GM23248 (cell line): Measurements from ENCODE around the gene SYT1. TPM values are rescaled to one million over a fixed set of nuclear protein-coding genes. Genes with fewer than 3 reads are reported as not detected.

ENCODE experiments used
- DNase-seq: peaks from one replicate; pipeline ENCODE4 v3.0.0-alpha.2; 2015
- H2AFZ ChIP-seq: fragments of 200-600 bp; sonication (generic); 2 replicates; pipeline ENCODE4 v1.6.1; 2016; ENCODE audit warnings: antibody characterized with exemption
- H3F3A ChIP-seq: fragments of 200-600 bp; sonication (generic); 2 replicates; pipeline ENCODE4 v1.6.1; 2016; ENCODE audit warnings: mild to moderate bottlenecking, antibody characterized with exemption, mixed run types; ENCODE audit not compliant: insufficient read depth
- H3K27ac ChIP-seq: fragments of 200-600 bp; sonication (generic); 2 replicates; pipeline ENCODE4 v1.5.1; 2016; ENCODE audit warnings: mild to moderate bottlenecking
- H3K27me3 ChIP-seq: fragments of 200-600 bp; sonication (generic); replicated peaks from 2 replicates; pipeline ENCODE4 v1.6.1; 2016; ENCODE audit warnings: mild to moderate bottlenecking; ENCODE audit not compliant: insufficient read depth
- H3K36me3 ChIP-seq: fragments of 200-600 bp; sonication (generic); 2 replicates; pipeline ENCODE4 v1.6.1; 2016; ENCODE audit warnings: low read depth, mild to moderate bottlenecking
- H3K4me1 ChIP-seq: fragments of 200-600 bp; sonication (generic); 2 replicates; pipeline ENCODE4 v1.6.1; 2016; ENCODE audit warnings: mild to moderate bottlenecking; ENCODE audit not compliant: insufficient read depth
- H3K4me2 ChIP-seq: fragments of 200-600 bp; sonication (generic); one replicate; pipeline ENCODE4 v1.6.1; 2016; ENCODE audit warnings: mild to moderate bottlenecking; ENCODE audit not compliant: unreplicated experiment
- H3K4me3 ChIP-seq: fragments of 200-600 bp; sonication (generic); 2 replicates; pipeline ENCODE4 v1.5.1; 2016; ENCODE audit warnings: mild to moderate bottlenecking
- H3K79me2 ChIP-seq: fragments of 200-600 bp; sonication (generic); 2 replicates; pipeline ENCODE4 v1.6.1; 2016; ENCODE audit warnings: mild to moderate bottlenecking; ENCODE audit not compliant: insufficient read depth
- H3K9ac ChIP-seq: fragments of 200-600 bp; sonication (generic); 2 replicates; pipeline ENCODE4 v1.6.1; 2016; ENCODE audit warnings: mild to moderate bottlenecking
- H3K9me2 ChIP-seq: fragments of 200-600 bp; sonication (generic); 2 replicates; pipeline ENCODE4 v1.6.1; 2016; ENCODE audit warnings: mixed run types, mild to moderate bottlenecking, moderate library complexity; ENCODE audit not compliant: insufficient read depth
- H3K9me3 ChIP-seq: fragments of 200-600 bp; sonication (generic); one replicate; pipeline ENCODE4 v1.6.1; 2017; ENCODE audit warnings: low read depth
- H4K20me1 ChIP-seq: fragments of 200-600 bp; sonication (generic); 2 replicates; pipeline ENCODE4 v1.6.0; 2016; ENCODE audit not compliant: insufficient read depth
- EZH2 ChIP-seq: fragments of 200-600 bp; sonication (generic); IDR thresholded peaks from 2 replicates; pipeline ENCODE4 v1.6.1; 2018; ENCODE audit warnings: antibody characterized with exemption, mild to moderate bottlenecking; ENCODE audit not compliant: insufficient read depth, poor library complexity, severe bottlenecking
- EZH2phosphoT487 ChIP-seq: fragments of 200-600 bp; sonication (generic); IDR thresholded peaks from 2 replicates; pipeline ENCODE4 v1.6.1; 2018; ENCODE audit warnings: antibody characterized with exemption, moderate library complexity, mild to moderate bottlenecking, low read depth; ENCODE audit not compliant: insufficient read depth
- WGBS, 2 experiments: methylation state at CpG; one replicate each; pipeline ENCODE4 v1.1.6; 2015 to 2017; ENCODE audit warnings: low lambda C conversion rate in 2 of 2, low coverage in 1 of 2; ENCODE audit errors: missing lambda C conversion rate in 2 of 2; 5-methylcytosine and 5-hydroxymethylcytosine counted together
- in situ Hi-C: fragments of 300-500 bp; cut with MboI; formaldehyde crosslinking; loops from 2 replicates; pipeline ENCODE4 v1.15.0; 2020
- polyA plus RNA-seq: library from polyadenylated mRNA; unstranded; fragments of >200 nt; fragmentation: Nextera tagmentation; extraction: Ambion mirVana; gene quantifications from 2 replicates; pipeline ENCODE4 v1.2.1, GENCODE V29; 2016
- total RNA-seq: library from RNA; depleted of rRNA; stranded (reverse); fragments of >200 nt; shearing (Covaris generic); gene quantifications from 2 replicates; pipeline ENCODE4 v1.2.3, GENCODE V29; 2014

The SYT1 gene
- total and polyA plus RNA-seq, 2 experiments from 2014 or later, result 1.7 to 2.4 TPM

- H3F3A ChIP-seq, result no peaks in the 10 kb centered on the region
- no peaks in the 10 kb centered on the region for H3K27me3 ChIP-seq
- H4K20me1 ChIP-seq, result no peaks in the 10 kb centered on the region
- H3K4me3 ChIP-seq, result no peak overlapping the region
- no peak overlapping the region for H3K27ac ChIP-seq
- no peaks in the 10 kb centered on the region for H3K9me2 ChIP-seq
- no peaks in the 10 kb centered on the region for H3K9me3 ChIP-seq
- TF ChIP-seq EZH2 (no peak), EZH2phosphoT487 (no peak)
- H3K36me3 ChIP-seq, result no peaks in the 10 kb centered on the region
- no peak overlapping the region for H3K9ac ChIP-seq
- H3K4me1 ChIP-seq, result no peaks in the 10 kb centered on the region
- in situ Hi-C loops, result no loop called here
- H3K79me2 ChIP-seq, result no peaks in the 10 kb centered on the region
- no peak overlapping the region for H2AFZ ChIP-seq
- 36 to 44% methylated on average over 2 of the region's 2 CpGs for WGBS, 2 experiments
- H3K4me2 ChIP-seq, result no peak overlapping the region
- no peak for DNase-seq
Measured at GRCh38 chr12:79283364-79283763, 418.8 kb downstream of the SYT1 start.

DNA sequence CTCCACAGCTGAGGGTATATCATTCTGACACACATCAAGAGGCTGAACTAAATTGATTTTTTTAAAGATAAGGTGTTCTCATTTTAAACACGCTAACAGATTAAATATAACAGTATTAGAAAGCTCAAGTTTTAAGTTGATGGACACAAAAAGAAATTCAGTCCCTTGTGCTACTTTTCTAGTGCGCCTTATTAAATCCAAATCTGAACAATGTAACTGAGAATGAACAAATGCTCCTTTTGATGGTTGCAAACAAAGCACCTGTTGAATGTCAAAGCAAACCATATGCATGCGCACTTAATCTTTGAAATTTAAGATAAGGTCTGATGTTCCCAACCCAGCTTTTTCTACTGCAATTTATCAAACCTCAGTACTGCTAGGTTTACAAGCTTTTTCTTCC, 424.3 kb downstream of the SYT1 start:
- Histone ChIP-seq H3K4me2 (no peak overlapping the region), H3K27ac (no peak overlapping the region), H3F3A (no peaks in the 10 kb centered on the region), H3K4me3 (no peak overlapping the region), H3K9ac (no peak overlapping the region), H3K4me1 (no peaks in the 10 kb centered on the region), H3K27me3 (no peaks in the 10 kb centered on the region), H3K9me2 (no peaks in the 10 kb centered on the region), H3K79me2 (no peaks in the 10 kb centered on the region), H3K9me3 (no peaks in the 10 kb centered on the region), H4K20me1 (no peaks in the 10 kb centered on the region), H3K36me3 (no peaks in the 10 kb centered on the region), H2AFZ (no peak overlapping the region)
- DNase-seq, result no peak
- no peak for TF ChIP-seq EZH2
- no peak for TF ChIP-seq EZH2phosphoT487
- WGBS, 2 experiments, result 95 to 98% methylated on average over 3 of the region's 3 CpGs
- in situ Hi-C loops, result no loop called here

- no peaks in the 10 kb centered on the region for H3K27me3 ChIP-seq
- DNase-seq, result no peak
- no peaks in the 10 kb centered on the region for H4K20me1 ChIP-seq
- no peak overlapping the region for H3K4me3 ChIP-seq
- H3K27ac ChIP-seq, result no peak overlapping the region
- peaks cover 10% of the 10 kb centered on the region for H3K4me1 ChIP-seq
- H3K4me2 ChIP-seq, result no peak overlapping the region
- no peaks in the 10 kb centered on the region for H3K9me2 ChIP-seq
- no peak overlapping the region for H2AFZ ChIP-seq
- H3F3A ChIP-seq, result no peaks in the 10 kb centered on the region
- no peaks in the 10 kb centered on the region for H3K79me2 ChIP-seq
- no peaks in the 10 kb centered on the region for H3K9me3 ChIP-seq
- WGBS, 2 experiments, result 95 to 96% methylated on average over 3 of the region's 3 CpGs
- H3K9ac ChIP-seq, result no peak overlapping the region
- in situ Hi-C loops, result no loop called here
- TF ChIP-seq EZH2phosphoT487, result no peak
- TF ChIP-seq EZH2, result no peak
- no peaks in the 10 kb centered on the region for H3K36me3 ChIP-seq
Measured at GRCh38 chr12:79291711-79292110, 427.1 kb downstream of the SYT1 start.

GRCh38 chr12:79294590-79294989, 430.0 kb downstream of the SYT1 start:
- no peaks in the 10 kb centered on the region for H3K9me2 ChIP-seq
- no peak for TF ChIP-seq EZH2phosphoT487
- no peak for TF ChIP-seq EZH2
- no peaks in the 10 kb centered on the region for H4K20me1 ChIP-seq
- no peak for DNase-seq
- H3K4me1 ChIP-seq, result peaks cover 15% of the 10 kb centered on the region
- no peaks in the 10 kb centered on the region for H3K36me3 ChIP-seq
- no peaks in the 10 kb centered on the region for H3K27me3 ChIP-seq
- in situ Hi-C loops, result no loop called here
- no peak overlapping the region for H3K9ac ChIP-seq
- no peaks in the 10 kb centered on the region for H3K79me2 ChIP-seq
- WGBS, 2 experiments, result 93 to 97% methylated on average over 2 of the region's 2 CpGs
- H3K27ac ChIP-seq, result no peak overlapping the region
- H2AFZ ChIP-seq, result no peak overlapping the region
- H3K9me3 ChIP-seq, result no peaks in the 10 kb centered on the region
- no peak overlapping the region for H3K4me2 ChIP-seq
- H3F3A ChIP-seq, result no peaks in the 10 kb centered on the region
- H3K4me3 ChIP-seq, result no peak overlapping the region

- peak; percentile 6 for DNase-seq
- TF ChIP-seq EZH2 (no peak), EZH2phosphoT487 (no peak)
- Histone ChIP-seq H3K9me2 (no peaks in the 10 kb centered on the region), H3F3A (no peaks in the 10 kb centered on the region), H2AFZ (no peak overlapping the region), H3K4me3 (no peak overlapping the region), H3K27ac (no peak overlapping the region), H3K9me3 (no peaks in the 10 kb centered on the region), H3K9ac (no peak overlapping the region), H3K36me3 (no peaks in the 10 kb centered on the region), H3K4me1 (peaks cover 20% of the 10 kb centered on the region), H3K79me2 (no peaks in the 10 kb centered on the region), H3K27me3 (no peaks in the 10 kb centered on the region), H3K4me2 (no peak overlapping the region), H4K20me1 (no peaks in the 10 kb centered on the region)
- in situ Hi-C loops, result no loop called here
Measured at GRCh38 chr12:79295572-79295971, 431.0 kb downstream of the SYT1 start.
